GM23248 (cell line): ENCODE measurements around the gene PDGFC. TPM values are rescaled to one million over a fixed set of nuclear protein-coding genes. Genes with fewer than 3 reads are reported as not detected.

Experiments used
- DNase-seq: peaks from one replicate; pipeline ENCODE4 v3.0.0-alpha.2; 2015
- H2AFZ ChIP-seq: fragments of 200-600 bp; sonication (generic); 2 replicates; pipeline ENCODE4 v1.6.1; 2016; ENCODE audit warnings: antibody characterized with exemption
- H3F3A ChIP-seq: fragments of 200-600 bp; sonication (generic); 2 replicates; pipeline ENCODE4 v1.6.1; 2016; ENCODE audit warnings: mild to moderate bottlenecking, antibody characterized with exemption, mixed run types; ENCODE audit not compliant: insufficient read depth
- H3K27ac ChIP-seq: fragments of 200-600 bp; sonication (generic); 2 replicates; pipeline ENCODE4 v1.5.1; 2016; ENCODE audit warnings: mild to moderate bottlenecking
- H3K27me3 ChIP-seq: fragments of 200-600 bp; sonication (generic); replicated peaks from 2 replicates; pipeline ENCODE4 v1.6.1; 2016; ENCODE audit warnings: mild to moderate bottlenecking; ENCODE audit not compliant: insufficient read depth
- H3K36me3 ChIP-seq: fragments of 200-600 bp; sonication (generic); 2 replicates; pipeline ENCODE4 v1.6.1; 2016; ENCODE audit warnings: low read depth, mild to moderate bottlenecking
- H3K4me1 ChIP-seq: fragments of 200-600 bp; sonication (generic); 2 replicates; pipeline ENCODE4 v1.6.1; 2016; ENCODE audit warnings: mild to moderate bottlenecking; ENCODE audit not compliant: insufficient read depth
- H3K4me2 ChIP-seq: fragments of 200-600 bp; sonication (generic); one replicate; pipeline ENCODE4 v1.6.1; 2016; ENCODE audit warnings: mild to moderate bottlenecking; ENCODE audit not compliant: unreplicated experiment
- H3K4me3 ChIP-seq: fragments of 200-600 bp; sonication (generic); 2 replicates; pipeline ENCODE4 v1.5.1; 2016; ENCODE audit warnings: mild to moderate bottlenecking
- H3K79me2 ChIP-seq: fragments of 200-600 bp; sonication (generic); 2 replicates; pipeline ENCODE4 v1.6.1; 2016; ENCODE audit warnings: mild to moderate bottlenecking; ENCODE audit not compliant: insufficient read depth
- H3K9ac ChIP-seq: fragments of 200-600 bp; sonication (generic); 2 replicates; pipeline ENCODE4 v1.6.1; 2016; ENCODE audit warnings: mild to moderate bottlenecking
- H3K9me2 ChIP-seq: fragments of 200-600 bp; sonication (generic); 2 replicates; pipeline ENCODE4 v1.6.1; 2016; ENCODE audit warnings: mixed run types, mild to moderate bottlenecking, moderate library complexity; ENCODE audit not compliant: insufficient read depth
- H3K9me3 ChIP-seq: fragments of 200-600 bp; sonication (generic); one replicate; pipeline ENCODE4 v1.6.1; 2017; ENCODE audit warnings: low read depth
- H4K20me1 ChIP-seq: fragments of 200-600 bp; sonication (generic); 2 replicates; pipeline ENCODE4 v1.6.0; 2016; ENCODE audit not compliant: insufficient read depth
- EZH2 ChIP-seq: fragments of 200-600 bp; sonication (generic); IDR thresholded peaks from 2 replicates; pipeline ENCODE4 v1.6.1; 2018; ENCODE audit warnings: antibody characterized with exemption, mild to moderate bottlenecking; ENCODE audit not compliant: insufficient read depth, poor library complexity, severe bottlenecking
- EZH2phosphoT487 ChIP-seq: fragments of 200-600 bp; sonication (generic); IDR thresholded peaks from 2 replicates; pipeline ENCODE4 v1.6.1; 2018; ENCODE audit warnings: antibody characterized with exemption, moderate library complexity, mild to moderate bottlenecking, low read depth; ENCODE audit not compliant: insufficient read depth
- WGBS, 2 experiments: methylation state at CpG; one replicate each; pipeline ENCODE4 v1.1.6; 2015 to 2017; ENCODE audit warnings: low lambda C conversion rate in 2 of 2, low coverage in 1 of 2; ENCODE audit errors: missing lambda C conversion rate in 2 of 2; 5-methylcytosine and 5-hydroxymethylcytosine counted together
- in situ Hi-C: fragments of 300-500 bp; cut with MboI; formaldehyde crosslinking; loops from 2 replicates; pipeline ENCODE4 v1.15.0; 2020
- polyA plus RNA-seq: library from polyadenylated mRNA; unstranded; fragments of >200 nt; fragmentation: Nextera tagmentation; extraction: Ambion mirVana; gene quantifications from 2 replicates; pipeline ENCODE4 v1.2.1, GENCODE V29; 2016
- total RNA-seq: library from RNA; depleted of rRNA; stranded (reverse); fragments of >200 nt; shearing (Covaris generic); gene quantifications from 2 replicates; pipeline ENCODE4 v1.2.3, GENCODE V29; 2014

PDGFC gene
- total and polyA plus RNA-seq, 2 experiments from 2014 or later, result 26.5 to 64.4 TPM

DNA sequence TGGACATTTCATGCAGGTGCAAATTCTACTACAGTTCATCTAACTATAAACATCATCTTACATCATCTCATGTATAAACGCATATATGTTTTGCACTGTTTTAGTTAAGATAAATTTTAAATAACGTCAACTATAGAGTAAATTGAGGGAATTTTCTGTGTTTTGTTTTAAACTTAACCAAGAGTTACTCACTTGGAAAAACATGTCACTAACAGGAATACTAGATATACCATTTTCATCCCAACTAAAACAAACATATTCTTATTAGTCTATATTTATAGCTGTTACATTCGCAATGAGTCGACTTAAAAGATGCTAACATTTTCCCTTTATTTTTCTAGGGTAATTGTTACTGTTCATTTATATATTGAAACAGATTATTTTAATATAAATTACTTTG lies 159.6 kb downstream of the PDGFC start:
- 98 to 99% methylated on average over 4 of the region's 4 CpGs for whole genome bisulfite sequencing, 2 experiments
- no peaks in the 10 kb centered on the region for H4K20me1 ChIP-seq
- H3K27me3 ChIP-seq, result no peaks in the 10 kb centered on the region
- peaks cover 59% of the 10 kb centered on the region for H3K79me2 ChIP-seq
- no peak overlapping the region for H3K27ac ChIP-seq
- H3K36me3 ChIP-seq, result no peaks in the 10 kb centered on the region
- TF ChIP-seq EZH2, result no peak
- no peak for TF ChIP-seq EZH2phosphoT487
- no peak for DNase-seq
- no peaks in the 10 kb centered on the region for H3K4me1 ChIP-seq
- no peak overlapping the region for H2AFZ ChIP-seq
- H3K9me2 ChIP-seq, result no peaks in the 10 kb centered on the region
- H3K4me3 ChIP-seq, result no peak overlapping the region
- no peaks in the 10 kb centered on the region for H3K9me3 ChIP-seq
- no peaks in the 10 kb centered on the region for H3F3A ChIP-seq
- H3K9ac ChIP-seq, result no peak overlapping the region
- H3K4me2 ChIP-seq, result no peak overlapping the region
- in situ Hi-C loops, result no loop called here

DNA sequence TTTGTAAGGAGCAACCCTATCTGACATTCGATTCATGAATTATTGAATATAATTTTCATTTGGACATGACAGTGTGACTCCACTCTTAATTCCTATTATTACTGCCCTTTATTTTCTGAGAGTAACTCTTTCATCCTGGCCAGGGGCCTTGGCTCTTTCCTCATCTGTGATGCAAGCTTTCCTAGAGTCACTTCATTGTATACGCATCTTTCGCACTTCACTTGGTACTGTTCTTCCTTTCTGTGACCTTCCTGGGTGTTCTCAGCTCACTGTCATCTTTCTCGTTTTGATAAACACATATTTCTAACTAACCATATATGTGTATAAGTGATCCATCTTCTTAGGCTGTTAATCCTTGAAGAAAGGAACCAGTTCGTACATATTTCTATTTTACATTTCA lies 160.3 kb downstream of the PDGFC start:
- Histone ChIP-seq H3K27ac (no peak overlapping the region), H4K20me1 (no peaks in the 10 kb centered on the region), H2AFZ (no peak overlapping the region), H3K4me1 (no peaks in the 10 kb centered on the region), H3K27me3 (no peaks in the 10 kb centered on the region), H3K79me2 (peaks cover 55% of the 10 kb centered on the region), H3K4me3 (no peak overlapping the region), H3K4me2 (no peak overlapping the region), H3K36me3 (no peaks in the 10 kb centered on the region), H3K9ac (no peak overlapping the region), H3F3A (no peaks in the 10 kb centered on the region), H3K9me2 (no peaks in the 10 kb centered on the region), H3K9me3 (no peaks in the 10 kb centered on the region)
- DNase-seq, result no peak
- TF ChIP-seq EZH2phosphoT487 (no peak), EZH2 (no peak)
- in situ Hi-C loops, result no loop called here
- WGBS, 2 experiments, result 98% methylated on average over 5 of the region's 5 CpGs

- Histone ChIP-seq H3K9me2 (no peaks in the 10 kb centered on the region; the same call in 1 of the 2 replicates), H3K4me1 (peaks cover 20% of the 10 kb centered on the region), H3K27me3 (no peaks in the 10 kb centered on the region), H3K9me3 (no peaks in the 10 kb centered on the region), H3K79me2 (peaks cover 18% of the 10 kb centered on the region; the same call in 1 of the 2 replicates), H3F3A (peaks cover 29% of the 10 kb centered on the region), H3K4me2 (no peak overlapping the region), H3K9ac (no peak overlapping the region), H3K36me3 (no peaks in the 10 kb centered on the region), H3K4me3 (no peak overlapping the region), H3K27ac (no peak overlapping the region), H4K20me1 (no peaks in the 10 kb centered on the region), H2AFZ (no peak overlapping the region)
- in situ Hi-C loops, result no loop called here
- 99 to 100% methylated on average over 2 of the region's 2 CpGs for WGBS, 2 experiments
- TF ChIP-seq EZH2, result no peak
- no peak for TF ChIP-seq EZH2phosphoT487
- no peak for DNase-seq
Observed at GRCh38 chr4:156805696-156806095, 165.9 kb downstream of the PDGFC start.

GRCh38 chr4:156803056-156803455 lies 168.5 kb downstream of the PDGFC start:
- WGBS, 2 experiments, result 42 to 43% methylated on average over 2 of the region's 2 CpGs
- Histone ChIP-seq H3K4me2 (peak overlapping the region; percentile 79), H3K27ac (peak overlapping the region; percentile 60), H3F3A (peaks cover 45% of the 10 kb centered on the region), H3K9me3 (no peaks in the 10 kb centered on the region), H3K9ac (0 out of 2 replicates have a peak overlapping the region, but pooled peaks have one; percentile 19), H3K79me2 (peaks cover 17% of the 10 kb centered on the region; the same call in 1 of the 2 replicates), H3K27me3 (no peaks in the 10 kb centered on the region), H4K20me1 (no peaks in the 10 kb centered on the region), H2AFZ (no peak overlapping the region), H3K4me1 (peaks cover 42% of the 10 kb centered on the region), H3K36me3 (no peaks in the 10 kb centered on the region), H3K9me2 (no peaks in the 10 kb centered on the region; the same call in 1 of the 2 replicates), H3K4me3 (no peak overlapping the region)
- DNase-seq, result peak; percentile 73
- in situ Hi-C loops, result no loop called here
- TF ChIP-seq EZH2phosphoT487 (no peak), EZH2 (no peak)

- no peak for DNase-seq
- no peaks in the 10 kb centered on the region for H3K9me3 ChIP-seq
- TF ChIP-seq EZH2phosphoT487 (no peak), EZH2 (no peak)
- no peak overlapping the region for H3K9ac ChIP-seq
- no peaks in the 10 kb centered on the region for H3K27me3 ChIP-seq
- peaks cover 23% of the 10 kb centered on the region; the same call in 1 of the 2 replicates for H3K79me2 ChIP-seq
- H2AFZ ChIP-seq, result no peak overlapping the region
- H3K36me3 ChIP-seq, result no peaks in the 10 kb centered on the region
- H4K20me1 ChIP-seq, result no peaks in the 10 kb centered on the region
- WGBS, 2 experiments, result 96 to 100% methylated on average over 1 of the region's 1 CpG
- H3K4me3 ChIP-seq, result no peak overlapping the region
- H3K4me2 ChIP-seq, result no peak overlapping the region
- H3F3A ChIP-seq, result peaks cover 62% of the 10 kb centered on the region
- peaks cover 50% of the 10 kb centered on the region for H3K4me1 ChIP-seq
- H3K27ac ChIP-seq, result no peak overlapping the region
- in situ Hi-C loops, result no loop called here
- no peaks in the 10 kb centered on the region; the same call in 1 of the 2 replicates for H3K9me2 ChIP-seq
Observed at GRCh38 chr4:156800463-156800862, 171.1 kb downstream of the PDGFC start.
